ENCODE data around the gene CCDC116. TPM values are rescaled to one million over a fixed set of nuclear protein-coding genes. Genes with fewer than 3 reads are reported as not detected.

The CCDC116 gene
- polyA plus RNA-seq, 1 donor from 2014 or later: 0.28 TPM

DNA sequence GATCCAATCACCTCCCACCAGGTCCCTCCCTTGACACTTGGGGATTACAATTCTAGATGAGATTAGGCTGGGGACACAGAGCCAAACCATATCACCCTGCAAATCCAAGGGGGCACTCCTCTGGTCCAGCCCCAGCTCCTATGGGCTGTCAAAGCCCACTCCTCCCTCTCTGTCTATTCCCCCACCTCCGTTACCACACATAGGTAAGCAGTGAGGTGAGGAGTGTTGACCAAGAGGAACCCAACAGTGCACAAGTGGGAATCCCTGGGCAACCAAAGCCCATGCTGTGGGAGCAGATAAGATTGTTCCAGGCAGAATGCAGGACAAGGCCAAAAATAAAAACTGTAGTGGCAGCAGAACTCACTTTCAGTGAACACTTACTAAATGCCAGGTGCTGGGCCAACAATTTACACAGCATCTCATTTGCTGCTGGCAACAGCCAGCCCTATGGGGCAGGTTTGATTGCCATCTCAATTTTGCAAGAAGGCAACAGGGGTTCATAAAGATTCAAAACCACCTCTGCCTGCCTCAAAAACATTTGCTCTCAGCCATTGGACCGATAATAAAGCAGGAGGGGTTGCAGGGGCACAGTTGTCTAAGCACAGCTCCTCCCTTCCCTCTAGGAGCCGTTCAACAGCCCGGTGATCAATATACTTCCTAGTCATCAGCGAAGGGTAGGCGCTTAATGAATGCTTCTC lies 18.4 kb downstream of the CCDC116 start:
- no peak overlapping the region for H2AFZ ChIP-seq (ENCODE audit: low read depth, low read length)
- TF ChIP-seq TAF1 (IDR thresholded peaks at IDR 0.05; ENCODE audit: low read depth) (no peak), RAD21 (conservative IDR thresholded peaks at IDR 0.05) (no peak), MXI1 (conservative IDR thresholded peaks at IDR 0.05; ENCODE audit: poor library complexity, severe bottlenecking) (no peak), EP300 (conservative IDR thresholded peaks at IDR 0.05; ENCODE audit: poor library complexity, severe bottlenecking) (no peak), POLR2AphosphoS5 (IDR thresholded peaks at IDR 0.05) (no peak), SMC3 (conservative IDR thresholded peaks at IDR 0.05; ENCODE audit: poor library complexity) (no peak), EZH2 (IDR thresholded peaks at IDR 0.05; ENCODE audit: borderline replicate concordance, insufficient read depth, low read length, poor library complexity, severe bottlenecking) (no peak)
- TF ChIP-seq, protein P1, sequence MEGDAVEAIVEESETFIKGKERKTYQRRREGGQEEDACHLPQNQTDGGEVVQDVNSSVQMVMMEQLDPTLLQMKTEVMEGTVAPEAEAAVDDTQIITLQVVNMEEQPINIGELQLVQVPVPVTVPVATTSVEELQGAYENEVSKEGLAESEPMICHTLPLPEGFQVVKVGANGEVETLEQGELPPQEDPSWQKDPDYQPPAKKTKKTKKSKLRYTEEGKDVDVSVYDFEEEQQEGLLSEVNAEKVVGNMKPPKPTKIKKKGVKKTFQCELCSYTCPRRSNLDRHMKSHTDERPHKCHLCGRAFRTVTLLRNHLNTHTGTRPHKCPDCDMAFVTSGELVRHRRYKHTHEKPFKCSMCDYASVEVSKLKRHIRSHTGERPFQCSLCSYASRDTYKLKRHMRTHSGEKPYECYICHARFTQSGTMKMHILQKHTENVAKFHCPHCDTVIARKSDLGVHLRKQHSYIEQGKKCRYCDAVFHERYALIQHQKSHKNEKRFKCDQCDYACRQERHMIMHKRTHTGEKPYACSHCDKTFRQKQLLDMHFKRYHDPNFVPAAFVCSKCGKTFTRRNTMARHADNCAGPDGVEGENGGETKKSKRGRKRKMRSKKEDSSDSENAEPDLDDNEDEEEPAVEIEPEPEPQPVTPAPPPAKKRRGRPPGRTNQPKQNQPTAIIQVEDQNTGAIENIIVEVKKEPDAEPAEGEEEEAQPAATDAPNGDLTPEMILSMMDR (IDR thresholded peaks at IDR 0.05; ENCODE audit: poor library complexity, severe bottlenecking): no peak
- TF ChIP-seq, protein P2, sequence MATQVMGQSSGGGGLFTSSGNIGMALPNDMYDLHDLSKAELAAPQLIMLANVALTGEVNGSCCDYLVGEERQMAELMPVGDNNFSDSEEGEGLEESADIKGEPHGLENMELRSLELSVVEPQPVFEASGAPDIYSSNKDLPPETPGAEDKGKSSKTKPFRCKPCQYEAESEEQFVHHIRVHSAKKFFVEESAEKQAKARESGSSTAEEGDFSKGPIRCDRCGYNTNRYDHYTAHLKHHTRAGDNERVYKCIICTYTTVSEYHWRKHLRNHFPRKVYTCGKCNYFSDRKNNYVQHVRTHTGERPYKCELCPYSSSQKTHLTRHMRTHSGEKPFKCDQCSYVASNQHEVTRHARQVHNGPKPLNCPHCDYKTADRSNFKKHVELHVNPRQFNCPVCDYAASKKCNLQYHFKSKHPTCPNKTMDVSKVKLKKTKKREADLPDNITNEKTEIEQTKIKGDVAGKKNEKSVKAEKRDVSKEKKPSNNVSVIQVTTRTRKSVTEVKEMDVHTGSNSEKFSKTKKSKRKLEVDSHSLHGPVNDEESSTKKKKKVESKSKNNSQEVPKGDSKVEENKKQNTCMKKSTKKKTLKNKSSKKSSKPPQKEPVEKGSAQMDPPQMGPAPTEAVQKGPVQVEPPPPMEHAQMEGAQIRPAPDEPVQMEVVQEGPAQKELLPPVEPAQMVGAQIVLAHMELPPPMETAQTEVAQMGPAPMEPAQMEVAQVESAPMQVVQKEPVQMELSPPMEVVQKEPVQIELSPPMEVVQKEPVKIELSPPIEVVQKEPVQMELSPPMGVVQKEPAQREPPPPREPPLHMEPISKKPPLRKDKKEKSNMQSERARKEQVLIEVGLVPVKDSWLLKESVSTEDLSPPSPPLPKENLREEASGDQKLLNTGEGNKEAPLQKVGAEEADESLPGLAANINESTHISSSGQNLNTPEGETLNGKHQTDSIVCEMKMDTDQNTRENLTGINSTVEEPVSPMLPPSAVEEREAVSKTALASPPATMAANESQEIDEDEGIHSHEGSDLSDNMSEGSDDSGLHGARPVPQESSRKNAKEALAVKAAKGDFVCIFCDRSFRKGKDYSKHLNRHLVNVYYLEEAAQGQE (IDR thresholded peaks at IDR 0.05; ENCODE audit: borderline replicate concordance): no peak
- H3K27me3 ChIP-seq (ENCODE audit: insufficient read depth, low read depth, low read length): no peaks in the 10 kb centered on the region
- H3K4me2 ChIP-seq (ENCODE audit: low read length): peak overlapping the region; percentile 73
- H3K9ac ChIP-seq (ENCODE audit: low read length): peak overlapping the region; percentile 36
- H3K9me3 ChIP-seq (ENCODE audit: low read length): no peaks in the 10 kb centered on the region
- no peaks in the 10 kb centered on the region for H3K36me3 ChIP-seq (ENCODE audit: insufficient read depth, low read length)
- no peak overlapping the region for H3K27ac ChIP-seq (ENCODE audit: low read length)
- H3K9me2 ChIP-seq (ENCODE audit: insufficient read depth, low read length): no peaks in the 10 kb centered on the region
- no peaks in the 10 kb centered on the region for H4K20me1 ChIP-seq (ENCODE audit: insufficient read depth)
- peaks cover 6% of the 10 kb centered on the region for H3K79me2 ChIP-seq (replicated peaks; ENCODE audit: insufficient read depth, low read length)
- no peaks in the 10 kb centered on the region for H3F3A ChIP-seq (ENCODE audit: insufficient read depth, low read length, poor library complexity, severe bottlenecking)
- peak overlapping the region; percentile 88 for H3K4me3 ChIP-seq (ENCODE audit: low read length)

DNA sequence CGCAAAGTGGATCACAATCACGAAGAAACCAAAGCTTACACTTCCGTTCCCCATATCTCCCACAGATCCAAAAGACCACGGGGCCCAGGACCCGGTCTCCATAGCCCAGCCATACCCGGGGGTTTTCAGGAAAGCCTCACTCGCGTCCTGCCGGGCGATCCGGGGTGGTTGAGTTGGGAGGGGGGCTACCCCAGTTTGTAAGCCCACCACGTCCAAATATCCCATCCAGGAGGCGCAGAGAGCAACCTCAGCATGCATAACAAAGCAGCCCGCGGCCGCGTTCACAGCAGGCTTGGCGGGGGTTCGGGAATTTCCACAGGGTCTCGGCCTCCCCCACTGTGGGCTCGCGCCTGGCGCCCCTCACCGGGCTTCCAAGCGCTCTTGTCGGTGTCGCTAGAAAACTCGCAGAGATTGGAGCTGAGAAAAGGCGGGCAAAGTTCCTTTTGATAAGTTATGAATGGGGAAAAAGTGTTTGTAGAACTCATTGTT lies 19.0 kb downstream of the CCDC116 start:
- Histone ChIP-seq H3K9ac (ENCODE audit: low read length) (peak overlapping the region; percentile 36), H3K4me2 (ENCODE audit: low read length) (peak overlapping the region; percentile 73), H3K9me2 (ENCODE audit: insufficient read depth, low read length) (no peaks in the 10 kb centered on the region), H3K27ac (ENCODE audit: low read length) (no peak overlapping the region), H3K36me3 (ENCODE audit: insufficient read depth, low read length) (no peaks in the 10 kb centered on the region), H4K20me1 (ENCODE audit: insufficient read depth) (no peaks in the 10 kb centered on the region), H3F3A (ENCODE audit: insufficient read depth, low read length, poor library complexity, severe bottlenecking) (no peaks in the 10 kb centered on the region), H3K79me2 (replicated peaks; ENCODE audit: insufficient read depth, low read length) (peaks cover 6% of the 10 kb centered on the region), H2AFZ (ENCODE audit: low read depth, low read length) (no peak overlapping the region), H3K9me3 (ENCODE audit: low read length) (no peaks in the 10 kb centered on the region), H3K27me3 (ENCODE audit: insufficient read depth, low read depth, low read length) (no peaks in the 10 kb centered on the region), H3K4me3 (ENCODE audit: low read length) (peak overlapping the region; percentile 88)
- no peak for TF ChIP-seq EP300 (conservative IDR thresholded peaks at IDR 0.05; ENCODE audit: poor library complexity, severe bottlenecking)
